NCI-H2029 (cell line): ENCODE results near the gene RPL27.
A peak's percentile ranks its signal among the peaks of the same experiment; 100 is the strongest.
"Not testable (repeated sequence)": the region's sequence is repeated elsewhere in the genome, so short reads cannot be mapped to it uniquely, and the experiment has no call there.

Experiments
- DNase-seq: peaks from one replicate; lab custom pipeline; 2025; lab: John Stamatoyannopoulos, UW

The RPL27 gene

GRCh38 chr17:42993913-42994312 is 4.3 kb upstream of the RPL27 start:
- not testable (repeated sequence) for DNase-seq

- no peak for DNase-seq
These were observed 732 bp upstream of the RPL27 start for GRCh38 chr17:42997390-42997983.

- DNase-seq: no peak
These were observed 845 bp downstream of the RPL27 start for GRCh38 chr17:42999003-42999525.

GRCh38 chr17:43000894-43001293 is 2.7 kb downstream of the RPL27 start:
- DNase-seq: not testable (repeated sequence)

GRCh38 chr17:43003542-43004172 is 5.4 kb downstream of the RPL27 start:
- DNase-seq: no peak

- peak; percentile 47 for DNase-seq
These were observed 8.7 kb downstream of the RPL27 start, which contains the start of gene IFI35 for GRCh38 chr17:43006639-43007551. TSS of gene IFI35 (plus strand) at chr17:43006784. CDS start at chr17:43006948, 164 bp downstream.

- no peak for DNase-seq
These were observed 12.6 kb downstream of the RPL27 start for GRCh38 chr17:43010667-43011308.

- no peak for DNase-seq
These were observed 13.7 kb downstream of the RPL27 start for GRCh38 chr17:43011728-43012472.

GRCh38 chr17:43013296-43013695 is 15.1 kb downstream of the RPL27 start:
- DNase-seq: no peak

GRCh38 chr17:43014020-43014648 is 15.9 kb downstream of the RPL27 start:
- no peak for DNase-seq

- no peak for DNase-seq
These were observed 16.7 kb downstream of the RPL27 start for GRCh38 chr17:43014649-43015542.

GRCh38 chr17:43015579-43015978 is 17.4 kb downstream of the RPL27 start:
- no peak for DNase-seq

GRCh38 chr17:43016216-43016615 is 18.0 kb downstream of the RPL27 start:
- no peak for DNase-seq

- DNase-seq: peak; percentile 48
These were observed 20.0 kb downstream of the RPL27 start for GRCh38 chr17:43018008-43018853.

GRCh38 chr17:43018932-43019331 is 20.7 kb downstream of the RPL27 start:
- no peak for DNase-seq

- DNase-seq: no peak
These were observed 21.2 kb downstream of the RPL27 start for GRCh38 chr17:43019418-43019817.

GRCh38 chr17:43020030-43020621 is 21.9 kb downstream of the RPL27 start:
- DNase-seq: no peak
